ENCODE data around the gene NTN1.

GRCh38 chr17:9189870-9190269 lies 168.6 kb downstream of the NTN1 start:
- no peak for TF ChIP-seq CTCF (IDR thresholded peaks at IDR 0.05 in 2 of 3, conservative IDR thresholded peaks at IDR 0.05 in 1 of 3; ENCODE audit: borderline replicate concordance in 1 of 3, insufficient read depth in 1 of 3, low read depth in 2 of 3, low read length in 2 of 3)
- no peak for TF ChIP-seq POLR2AphosphoS5 (IDR thresholded peaks at IDR 0.05; ENCODE audit: low read depth, low read length)
- no peak for TF ChIP-seq RAD21 (IDR thresholded peaks at IDR 0.05; ENCODE audit: low read depth)
- TF ChIP-seq ZBTB33 (IDR thresholded peaks at IDR 0.05; ENCODE audit: extremely low read depth, insufficient replicate concordance, low read length) = no peak
- TF ChIP-seq SP1 (IDR thresholded peaks at IDR 0.05; ENCODE audit: low read depth) = no peak
- TF ChIP-seq YY1 (IDR thresholded peaks at IDR 0.05; ENCODE audit: extremely low read depth, insufficient replicate concordance, low read depth, low read length) = no peak
- TF ChIP-seq POLR2A (IDR thresholded peaks at IDR 0.05; ENCODE audit: borderline replicate concordance, extremely low read depth, insufficient read depth, insufficient read length) = no peak
- TF ChIP-seq EGR1 (IDR thresholded peaks at IDR 0.05; ENCODE audit: low read depth) = no peak
- TF ChIP-seq EZH2 (IDR thresholded peaks at IDR 0.05) = no peak
- TF ChIP-seq FOSL1 (IDR thresholded peaks at IDR 0.05; ENCODE audit: low read depth) = no peak
- TF ChIP-seq JUND (IDR thresholded peaks at IDR 0.05) = no peak
- no peak for TF ChIP-seq EZH2phosphoT487 (IDR thresholded peaks at IDR 0.05; ENCODE audit: borderline replicate concordance)
- no peak for TF ChIP-seq TCF7L2 (IDR thresholded peaks at IDR 0.05; ENCODE audit: borderline replicate concordance, extremely low read depth, insufficient read depth, insufficient read length)

All from HCT116 (cell line).